GM12865 (cell line): ENCODE measurements around the gene TMPRSS7.

ENCODE experiments used
- DNase-seq: peaks from one replicate; pipeline ENCODE4 v3.0.0; 2010; ENCODE audit warnings: low read depth
- H3K4me3 ChIP-seq: 2 replicates; pipeline ENCODE4 v1.5.1; 2011; ENCODE audit warnings: mild to moderate bottlenecking, low read depth, low read length, control low read depth
- CTCF ChIP-seq: IDR thresholded peaks from 2 replicates; pipeline ENCODE4 v1.5.1; 2011; ENCODE audit warnings: low read length, control low read depth, low read depth, inconsistent platforms; ENCODE audit not compliant: insufficient read depth; ENCODE audit errors: missing control alignments

The TMPRSS7 gene

GRCh38 chr3:112013058-112013783, 21.3 kb upstream of the TMPRSS7 start:
- H3K4me3 ChIP-seq: no peak overlapping the region
- TF ChIP-seq CTCF: peak; percentile 64
- DNase-seq: peak; percentile 73

GRCh38 chr3:112013784-112014143, 20.8 kb upstream of the TMPRSS7 start:
- no peak for TF ChIP-seq CTCF
- DNase-seq: no peak
- H3K4me3 ChIP-seq: no peak overlapping the region

GRCh38 chr3:112017091-112017490, 17.4 kb upstream of the TMPRSS7 start:
- DNase-seq: no peak
- TF ChIP-seq CTCF: no peak
- H3K4me3 ChIP-seq: no peak overlapping the region

- no peak overlapping the region for H3K4me3 ChIP-seq
- no peak for DNase-seq
- TF ChIP-seq CTCF: no peak
These were observed 15.8 kb upstream of the TMPRSS7 start for GRCh38 chr3:112018712-112019111.

- TF ChIP-seq CTCF: no peak
- H3K4me3 ChIP-seq: no peak overlapping the region
- DNase-seq: no peak
These were observed 14.8 kb upstream of the TMPRSS7 start for GRCh38 chr3:112019716-112020115.

- H3K4me3 ChIP-seq: no peak overlapping the region
- no peak for TF ChIP-seq CTCF
- no peak for DNase-seq
These were observed 13.9 kb upstream of the TMPRSS7 start for GRCh38 chr3:112020674-112021085.

- TF ChIP-seq CTCF: no peak
- H3K4me3 ChIP-seq: no peak overlapping the region
- DNase-seq: no peak
These were observed 7.4 kb upstream of the TMPRSS7 start for GRCh38 chr3:112027142-112027541.
